K562 (cell line): Measurements from ENCODE around the gene SLC6A9. TPM values are rescaled to one million over a fixed set of nuclear protein-coding genes. Genes with fewer than 3 reads are reported as not detected.

Source experiments
- ATAC-seq: fragments of 200-7000 bp; cut with Tn5 transposase; 3 replicates; pipeline ENCODE4 v1.9.1; 2020; ENCODE audit warnings: moderate library complexity
- BruUV-seq: library from RNA; stranded (reverse); fragments of 400-500 nt; replicated peaks from 2 replicates; lab custom pipeline; 2021; lab: Mats Ljungman, UMichigan
- CTCF ChIA-PET: fragments of 300-600 bp; formaldehyde crosslinking; extraction: SDS; loops from one replicate; lab custom pipeline; 2021; ENCODE audit warnings: low intra/inter-chr PET ratio; lab: Yijun Ruan, JAX
- POLR2A ChIA-PET: fragments of 300-600, 350-650 bp; sonication (Branson Sonifier 250); formaldehyde crosslinking; extraction: SDS; loops from one replicate; lab custom pipeline; 2021; ENCODE audit warnings: antibody characterized with exemption, inconsistent platforms; lab: Yijun Ruan, JAX
- DNase-seq, 4 experiments: peaks; one replicate each; pipeline versions ENCODE4 v3.0.0 to v3.0.0-alpha.2; 2011 to 2018; ENCODE audit warnings: low spot score in 3 of 4, mixed read lengths in 3 of 4; ENCODE audit errors: extremely low read depth in 1 of 4
- FAIRE-seq: peaks from 2 replicates; lab custom pipeline; 2011; peaks lifted over from hg19 to GRCh38; lab: Jason Lieb, UNC
- H2AFZ ChIP-seq: 2 replicates; pipeline ENCODE4 v1.6.0; 2011; ENCODE audit warnings: low read depth, low read length, control low read depth, inconsistent platforms
- H3K27ac ChIP-seq: fragments of 200-600 bp; 3 replicates; pipeline ENCODE4 v1.8.0; 2011; ENCODE audit warnings: low read depth, mild to moderate bottlenecking, control low read depth, inconsistent platforms, low read length, moderate library complexity, mixed read lengths; ENCODE audit errors: extremely low read depth
- H3K27me3 ChIP-seq, 2 experiments: fragments of 300-600 bp in 1 of 2; 2 replicates in 1 of 2; 3 replicates in 1 of 2; pipeline versions ENCODE4 v1.6.0 to v1.8.0; 2011; ENCODE audit warnings: inconsistent platforms in 2 of 2, low read length in 2 of 2, mild to moderate bottlenecking in 1 of 2, mixed read lengths in 1 of 2, moderate library complexity in 1 of 2; ENCODE audit not compliant: control insufficient read depth in 2 of 2, insufficient read depth in 2 of 2
- H3K36me3 ChIP-seq: fragments of 300-600 bp; 3 replicates; pipeline ENCODE4 v1.8.0; 2011; ENCODE audit warnings: mild to moderate bottlenecking, low read length, inconsistent platforms; ENCODE audit not compliant: control insufficient read depth, insufficient read depth
- H3K4me1 ChIP-seq, 2 experiments: fragments of 200-600 bp in 1 of 2; replicated peaks in 1 of 2; 2 replicates in 1 of 2; 3 replicates in 1 of 2; pipeline versions ENCODE4 v1.5.1 to v1.8.0; 2011; ENCODE audit warnings: inconsistent platforms in 2 of 2, low read length in 2 of 2, mild to moderate bottlenecking in 1 of 2, mixed read lengths in 1 of 2, moderate library complexity in 1 of 2; ENCODE audit not compliant: control insufficient read depth in 2 of 2, insufficient read depth in 2 of 2
- H3K4me2 ChIP-seq: 2 replicates; pipeline ENCODE4 v1.6.1; 2011; ENCODE audit warnings: low read length, control low read depth, inconsistent platforms, mixed read lengths; ENCODE audit not compliant: insufficient read depth
- H3K4me3 ChIP-seq: fragments of 200-600 bp; sonication (generic), shearing (Covaris generic); 2 replicates; pipeline ENCODE4 v1.5.1; 2016; ENCODE audit warnings: control low read depth, inconsistent platforms
- H3K79me2 ChIP-seq: fragments of 200-600 bp; 3 replicates; pipeline ENCODE4 v1.8.0; 2011; ENCODE audit warnings: low read length, inconsistent platforms; ENCODE audit not compliant: control insufficient read depth, insufficient read depth
- H3K9ac ChIP-seq, 2 experiments: 2 replicates each; pipeline versions ENCODE4 v1.6.0 to v1.6.1; 2011; ENCODE audit warnings: low read depth in 2 of 2, low read length in 2 of 2, control low read depth in 1 of 2, inconsistent platforms in 1 of 2, mild to moderate bottlenecking in 1 of 2, mixed read lengths in 1 of 2; ENCODE audit not compliant: insufficient read depth in 1 of 2
- H3K9me1 ChIP-seq: one replicate; pipeline ENCODE4 v1.6.0; 2011; ENCODE audit warnings: inconsistent platforms, mild to moderate bottlenecking, low read length, moderate library complexity; ENCODE audit not compliant: control insufficient read depth, insufficient read depth
- H3K9me3 ChIP-seq: replicated peaks from 2 replicates; pipeline ENCODE4 v1.5.1; 2011; ENCODE audit warnings: low read depth, low read length, inconsistent platforms; ENCODE audit not compliant: control insufficient read depth, insufficient read depth
- H4K20me1 ChIP-seq: replicated peaks from 2 replicates; pipeline ENCODE4 v1.6.1; 2011; ENCODE audit warnings: low read length, inconsistent platforms, mixed read lengths; ENCODE audit not compliant: control insufficient read depth, insufficient read depth
- CBFA2T3 ChIP-seq: fragments of 450-650 bp; IDR thresholded peaks from 2 replicates; pipeline ENCODE4 v1.6.1; 2017
- ELF1 ChIP-seq: fragments of 200-800 bp; sonication (Bioruptor generic); IDR thresholded peaks from 2 replicates; pipeline ENCODE4 v1.6.1; 2016; ENCODE audit warnings: missing genetic modification characterization, missing compliant biosample characterization
- HBP1 ChIP-seq: fragments of 450-650 bp; formaldehyde crosslinking; IDR thresholded peaks from 2 replicates; pipeline ENCODE4 v1.4.0; 2022; ENCODE audit warnings: missing genetic modification characterization
- HOXB6 ChIP-seq: fragments of 250-450 bp; sonication (Bioruptor Pico); IDR thresholded peaks from 2 replicates; pipeline ENCODE4 v1.5.1; 2022; ENCODE audit warnings: mild to moderate bottlenecking, borderline replicate concordance
- POLR2G ChIP-seq: fragments of 200-400 bp; formaldehyde crosslinking; IDR thresholded peaks from 2 replicates; pipeline ENCODE4 v1.6.1; 2017; ENCODE audit warnings: low read depth, mild to moderate bottlenecking, antibody characterized with exemption, low read length, moderate library complexity
- SMAD4 ChIP-seq: fragments of 250-450 bp; sonication (Bioruptor Pico); conservative IDR thresholded peaks from 2 replicates; pipeline ENCODE4 v1.8.0; 2021; ENCODE audit warnings: inconsistent platforms, mild to moderate bottlenecking, moderate library complexity
- TEAD2 ChIP-seq: fragments of 450-650 bp; IDR thresholded peaks from 2 replicates; pipeline ENCODE4 v1.6.1; 2016; ENCODE audit warnings: missing genetic modification characterization, control low read depth, missing compliant biosample characterization
- TEAD4 ChIP-seq, 2 experiments: sonication (generic) in 1 of 2; formaldehyde crosslinking in 1 of 2; IDR thresholded peaks; 2 replicates each; pipeline versions ENCODE4 v1.6.1 to v1.8.0; 2012 to 2022; ENCODE audit warnings: borderline replicate concordance in 1 of 2, inconsistent platforms in 1 of 2, low read length in 1 of 2, mild to moderate bottlenecking in 1 of 2, missing genetic modification reagents in 1 of 2
- ZNF561 ChIP-seq: fragments of 450-650 bp; formaldehyde crosslinking; conservative IDR thresholded peaks from 2 replicates; pipeline ENCODE4 v1.4.0; 2020; ENCODE audit warnings: mild to moderate bottlenecking, moderate library complexity
- ZNF785 ChIP-seq: fragments of 250-450 bp; sonication (Bioruptor Pico); IDR thresholded peaks from 2 replicates; pipeline ENCODE4 v1.4.0; 2020; ENCODE audit warnings: mild to moderate bottlenecking
- WGBS: fragments of 100-300 bp; shearing (Covaris generic); methylation state at CpG from one replicate; pipeline ENCODE4 v1.1.6; 2016; ENCODE audit warnings: low coverage, mixed read lengths; ENCODE audit not compliant: insufficient coverage; ENCODE audit errors: missing lambda C conversion rate; 5-methylcytosine and 5-hydroxymethylcytosine counted together
- in situ Hi-C: fragments of 300-500 bp; cut with MboI; formaldehyde crosslinking; loops from 4 replicates; pipeline ENCODE4 v1.15.0; 2018; ENCODE audit warnings: inconsistent platforms, mixed read lengths
- intact Hi-C: fragments of 100-400 bp; cut with micrococcal nuclease; formaldehyde crosslinking; loops from 2 replicates; pipeline ENCODE4 v1.14.2; 2022
- polyA plus RNA-seq, 8 experiments: library from polyadenylated mRNA; depleted of rRNA in 4 of 8; stranded (reverse) in 5 of 8; unstranded in 3 of 8; fragments of >200 nt; fragmentation: Nextera tagmentation in 2 of 8; fragmentation: Illumina TruSeq in 1 of 8; extraction: Ambion mirVana in 2 of 8; extraction: Trizol in 1 of 8; gene quantifications; 2 replicates each; pipeline versions ENCODE4 v1.2.1 to v1.2.3, GENCODE V29; 2011 to 2014; ENCODE audit warnings: inconsistent platforms in 1 of 8, missing spikeins in 1 of 8
- total RNA-seq, 7 experiments: library from RNA; depleted of rRNA in 6 of 7; stranded (reverse); fragments of >200 nt in 6 of 7; fragmentation: Illumina TruSeq in 2 of 7; extraction: Trizol in 2 of 7; gene quantifications; 2 replicates each; pipeline versions ENCODE4 v1.2.1 to v1.2.3, GENCODE V29; 2011 to 2021; ENCODE audit warnings: low replicate concordance in 1 of 7

Gene SLC6A9
- total and polyA plus RNA-seq, 9 of the 15 experiments (the other 6 are each of a cell fraction or from before 2014, with no cell fraction given): 0.17 to 18.7 (median 2.9) TPM

GRCh38 chr1:44016041-44016889, 15.0 kb downstream of the SLC6A9 start:
- CTCF ChIA-PET: no interaction called here
- no peak for FAIRE-seq
- intact Hi-C loops (no loop called here), in situ Hi-C loops (no loop called here)
- POLR2A ChIA-PET: interaction anchor here (1.5 to 3.9 kb wide), 3 partner anchors 11 to 32 kb away, joined by 5 to 29 read pairs (median 6); partner anchors contain the start of gene SLC6A9
- Histone ChIP-seq H3K9me1 (no peaks in the 10 kb centered on the region), H3K79me2 (no peaks in the 10 kb centered on the region), H4K20me1 (no peaks in the 10 kb centered on the region; the same call in 1 of the 2 replicates), H3K27ac (no peak overlapping the region), H3K4me1 (peaks cover 6 to 40% of the 10 kb centered on the region in 2 experiments; a peak in 4 of 5 replicates), H3K27me3 (no peaks in the 10 kb centered on the region), H2AFZ (no peak overlapping the region), H3K36me3 (0 out of 3 replicates have a peak, but pooled peaks cover 7% of the 10 kb centered on the region), H3K4me3 (no peak overlapping the region)
- ATAC-seq: peak; percentile 3; the same call in 2 of the 3 replicates
- DNase-seq: no peak
- 73% methylated on average over 20 of the region's 20 CpGs for WGBS
- no peak for TF ChIP-seq CBFA2T3
- no peak for TF ChIP-seq ELF1 (tag)
- no peak for TF ChIP-seq HBP1 (CRISPR knock-in tag)
- TF ChIP-seq HOXB6 (CRISPR knock-in tag): no peak
- TF ChIP-seq POLR2G: peak; percentile 31; the same call in 1 of the 2 replicates
- TF ChIP-seq SMAD4: no peak
- no peak for TF ChIP-seq ZNF561 (CRISPR knock-in tag)
- TF ChIP-seq TEAD4 (IDR thresholded peaks at IDR 0.05; ENCODE audit: low read length): no peak
- 0 out of 2 replicates have a peak, but pooled peaks have one; percentile 38 for TF ChIP-seq TEAD4 (CRISPR knock-in tag; IDR thresholded peaks at IDR 0.05; ENCODE audit: borderline replicate concordance)
- no peak for TF ChIP-seq ZNF785 (CRISPR knock-in tag)
- no peak for TF ChIP-seq TEAD2 (tag)
- TF ChIP-seq, all 486 proteins: peak for 2
- Histone ChIP-seq H3K9me3 (no peaks in the 10 kb centered on the region), H3K9ac (peak overlapping the region in 1 of 2 experiments; percentile 63; a peak in 2 of 4 replicates), H3K4me2 (no peak overlapping the region)
- BruUV-seq: no TSS peak
